Activated naive CD8-positive, alpha-beta T cell treated with anti-CD3 and anti-CD28 coated beads, Interleukin-2, amount 50 U/mL, for 24 hours (primary cell): ENCODE measurements around the gene CLRN3.
A peak's percentile ranks its signal among the peaks of the same experiment; 100 is the strongest.

ENCODE experiments used
- ATAC-seq: fragments of 150-1000 bp; cut with Tn5 transposase; one replicate; pipeline ENCODE4 v1.10.0; 2021
- DNase-seq: peaks from one replicate; pipeline ENCODE4 v3.0.0; 2021
- H3K27ac Mint-ChIP-seq: one replicate; pipeline ENCODE4 v1.8.0; 2021; ENCODE audit warnings: mild to moderate bottlenecking, mixed read lengths
- H3K27me3 Mint-ChIP-seq: one replicate; pipeline ENCODE4 v1.8.0; 2021; ENCODE audit warnings: mixed read lengths
- H3K36me3 Mint-ChIP-seq: one replicate; pipeline ENCODE4 v1.8.0; 2021; ENCODE audit warnings: low read depth, mixed read lengths
- H3K4me1 Mint-ChIP-seq: one replicate; pipeline ENCODE4 v1.8.0; 2021; ENCODE audit warnings: mixed read lengths
- H3K4me3 Mint-ChIP-seq: one replicate; pipeline ENCODE4 v1.8.0; 2021; ENCODE audit warnings: mild to moderate bottlenecking, moderate library complexity, mixed read lengths
- H3K9me3 Mint-ChIP-seq: one replicate; pipeline ENCODE4 v1.8.0; 2021; ENCODE audit warnings: mixed read lengths

Gene CLRN3

DNA sequence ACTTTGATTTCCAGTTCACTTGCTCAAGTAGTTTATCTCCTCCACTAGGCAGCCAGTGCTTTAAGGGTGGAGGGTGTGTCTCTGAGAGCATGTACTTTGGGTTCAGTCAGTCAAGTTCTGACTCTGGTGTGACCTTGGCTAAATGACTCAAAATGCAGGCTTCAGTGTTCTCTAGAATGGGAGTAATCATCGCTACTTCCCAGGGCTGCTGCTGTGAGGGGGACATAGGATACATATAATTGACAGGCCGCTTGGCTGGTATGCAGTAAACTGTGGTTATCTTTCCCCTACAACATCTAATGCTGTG, 17.7 kb upstream of the CLRN3 start:
- Mint-ChIP-seq H3K4me3 (no peak overlapping the region), H3K27ac (no peak overlapping the region), H3K9me3 (no peaks in the 10 kb centered on the region), H3K27me3 (peaks cover 29% of the 10 kb centered on the region), H3K4me1 (no peaks in the 10 kb centered on the region), H3K36me3 (no peaks in the 10 kb centered on the region)
- DNase-seq (no peak), ATAC-seq (no peak)

GRCh38 chr10:127909716-127910463, 17.1 kb upstream of the CLRN3 start:
- DNase-seq (no peak), ATAC-seq (no peak)
- no peaks in the 10 kb centered on the region for H3K9me3 Mint-ChIP-seq
- H3K27me3 Mint-ChIP-seq, result peaks cover 33% of the 10 kb centered on the region
- no peak overlapping the region for H3K4me3 Mint-ChIP-seq
- H3K27ac Mint-ChIP-seq, result no peak overlapping the region
- H3K4me1 Mint-ChIP-seq, result no peaks in the 10 kb centered on the region
- no peaks in the 10 kb centered on the region for H3K36me3 Mint-ChIP-seq

- H3K36me3 Mint-ChIP-seq, result no peaks in the 10 kb centered on the region
- no peak overlapping the region for H3K4me3 Mint-ChIP-seq
- H3K9me3 Mint-ChIP-seq, result no peaks in the 10 kb centered on the region
- no peaks in the 10 kb centered on the region for H3K4me1 Mint-ChIP-seq
- H3K27ac Mint-ChIP-seq, result no peak overlapping the region
- DNase-seq (no peak), ATAC-seq (no peak)
- H3K27me3 Mint-ChIP-seq, result peaks cover 33% of the 10 kb centered on the region
Measured at GRCh38 chr10:127908959-127909267, 16.2 kb upstream of the CLRN3 start.

DNA sequence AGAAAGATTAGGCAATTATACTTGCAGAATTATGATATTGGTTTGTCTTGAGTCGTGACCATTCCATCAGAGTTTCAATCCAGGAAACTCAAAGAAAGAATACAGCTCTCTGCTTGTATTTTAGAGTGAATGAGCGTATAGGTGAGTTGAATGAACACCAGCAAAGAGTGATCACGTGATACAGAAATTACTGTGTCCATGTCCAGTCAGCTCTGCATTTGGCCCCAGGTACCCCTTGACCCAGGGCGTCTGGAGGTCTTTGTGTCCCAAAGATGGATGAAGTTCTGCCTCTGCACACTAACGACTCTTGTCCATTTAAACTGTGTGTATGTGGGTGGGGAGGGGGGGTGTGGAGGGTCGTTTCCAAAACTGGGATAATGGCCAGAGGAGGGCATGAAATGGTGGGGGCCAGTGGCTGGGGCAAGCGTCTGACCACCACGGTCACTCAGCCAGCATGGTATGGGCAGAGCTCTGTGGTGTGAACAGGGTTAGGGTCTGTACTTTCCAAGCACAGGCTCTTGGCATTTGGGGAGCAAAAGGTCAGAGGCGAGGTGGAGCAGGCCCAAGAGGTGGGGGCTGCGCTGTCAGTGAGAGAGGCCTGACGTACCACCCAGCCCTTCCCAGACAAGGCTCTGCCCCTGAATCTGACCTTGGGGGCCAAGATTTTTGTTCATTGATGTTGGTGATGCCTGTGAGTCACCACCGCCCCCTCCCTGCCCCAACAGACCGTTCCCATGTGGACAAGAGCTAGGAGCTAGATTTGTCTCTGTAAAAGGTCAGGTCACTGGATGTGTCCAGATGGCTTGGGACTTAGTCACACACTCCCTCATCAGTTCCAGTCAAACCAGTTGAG, 15.6 kb upstream of the CLRN3 start:
- Mint-ChIP-seq H3K27ac (no peak overlapping the region), H3K9me3 (no peaks in the 10 kb centered on the region), H3K27me3 (peaks cover 33% of the 10 kb centered on the region), H3K36me3 (no peaks in the 10 kb centered on the region), H3K4me1 (no peaks in the 10 kb centered on the region), H3K4me3 (peak overlapping the region; percentile 47)
- no peak for DNase-seq
- no peak for ATAC-seq

DNA sequence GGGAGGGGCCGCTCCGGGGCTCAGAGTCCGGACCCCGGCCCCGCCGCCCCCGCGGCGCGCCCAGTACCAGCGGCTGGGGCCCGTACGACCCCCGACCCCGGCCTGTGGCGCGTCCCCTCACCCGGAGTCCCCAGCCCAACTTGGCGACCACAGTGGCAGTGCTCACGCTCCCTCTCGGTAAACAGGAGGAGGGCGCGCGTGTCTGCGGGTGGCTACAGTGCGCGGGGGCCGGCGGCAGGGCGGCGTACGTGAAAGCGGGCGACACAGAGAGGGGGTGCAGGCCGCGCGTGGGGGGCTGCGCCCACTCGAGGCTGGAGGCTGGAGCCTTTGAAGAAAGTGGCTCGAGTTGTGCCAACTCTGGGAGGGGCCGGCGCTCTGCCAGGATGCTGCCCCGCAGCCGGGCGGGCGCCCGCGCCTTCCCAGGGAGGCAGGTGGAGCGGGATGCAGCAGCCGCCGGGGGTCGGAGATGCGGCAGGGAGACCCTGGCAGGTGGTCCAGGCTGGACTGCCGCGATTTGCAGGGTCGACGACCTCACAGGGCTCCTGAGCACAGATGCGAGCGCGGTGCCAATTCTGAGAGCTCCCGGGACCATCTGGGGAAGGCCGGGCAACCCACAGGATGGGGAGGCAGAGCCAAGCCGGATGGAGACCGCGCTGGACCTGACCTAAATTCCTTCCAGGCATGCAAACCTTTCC, 14.8 kb upstream of the CLRN3 start:
- peaks cover 33% of the 10 kb centered on the region for H3K27me3 Mint-ChIP-seq
- H3K9me3 Mint-ChIP-seq, result no peaks in the 10 kb centered on the region
- no peak overlapping the region for H3K27ac Mint-ChIP-seq
- ATAC-seq (no peak), DNase-seq (peak; percentile 20)
- no peaks in the 10 kb centered on the region for H3K36me3 Mint-ChIP-seq
- peak overlapping the region; percentile 47 for H3K4me3 Mint-ChIP-seq
- H3K4me1 Mint-ChIP-seq, result no peaks in the 10 kb centered on the region

GRCh38 chr10:127906548-127907377, 14.0 kb upstream of the CLRN3 start, which contains the start of gene PTPRE:
Gene PTPRE, plus strand, starts transcription at chr10:127907103. Its CDS starts 133,779 bp downstream, at chr10:128040882.
- ATAC-seq, result peak; percentile 94
- Mint-ChIP-seq H3K4me3 (peak within 1 kb of the TSS; percentile 47), H3K27ac (no peak within 1 kb of the TSS), H3K36me3 (no peaks in the 10 kb centered on the region), H3K9me3 (no peaks in the 10 kb centered on the region), H3K4me1 (no peaks in the 10 kb centered on the region), H3K27me3 (peaks cover 34% of the 10 kb centered on the region)
- DNase-seq, result peak; percentile 80

DNA sequence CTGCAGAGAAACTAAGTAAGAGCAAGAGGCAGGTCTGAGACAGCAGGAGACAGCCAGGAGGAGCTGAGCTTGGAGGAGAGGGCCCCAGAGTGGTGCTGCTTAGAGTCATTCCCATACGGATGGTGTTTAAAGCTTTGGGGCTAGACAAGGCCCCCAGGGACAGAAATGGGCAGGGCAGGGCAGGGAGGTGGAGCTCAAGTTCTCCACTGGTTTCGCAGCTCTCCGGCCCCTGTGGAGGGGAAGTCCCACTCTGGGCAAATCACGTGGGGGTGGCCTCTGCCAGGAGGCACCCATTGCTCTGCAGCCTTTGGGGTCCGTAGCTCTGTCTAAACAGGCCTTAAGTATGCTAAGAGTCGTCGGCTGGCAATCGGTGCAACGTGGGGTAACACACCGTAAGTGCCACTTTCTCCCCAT, 13.1 kb upstream of the CLRN3 start:
- Mint-ChIP-seq H3K4me3 (no peak overlapping the region), H3K27ac (no peak overlapping the region), H3K36me3 (no peaks in the 10 kb centered on the region), H3K4me1 (no peaks in the 10 kb centered on the region), H3K9me3 (no peaks in the 10 kb centered on the region), H3K27me3 (peaks cover 34% of the 10 kb centered on the region)
- no peak for DNase-seq
- ATAC-seq, result no peak

GRCh38 chr10:127905001-127905847, 12.5 kb upstream of the CLRN3 start:
- ATAC-seq (no peak), DNase-seq (no peak)
- no peak overlapping the region for H3K27ac Mint-ChIP-seq
- H3K9me3 Mint-ChIP-seq, result no peaks in the 10 kb centered on the region
- H3K27me3 Mint-ChIP-seq, result peaks cover 34% of the 10 kb centered on the region
- H3K36me3 Mint-ChIP-seq, result no peaks in the 10 kb centered on the region
- no peaks in the 10 kb centered on the region for H3K4me1 Mint-ChIP-seq
- H3K4me3 Mint-ChIP-seq, result no peak overlapping the region

GRCh38 chr10:127904311-127905000, 11.7 kb upstream of the CLRN3 start:
- no peaks in the 10 kb centered on the region for H3K4me1 Mint-ChIP-seq
- DNase-seq (no peak), ATAC-seq (no peak)
- no peaks in the 10 kb centered on the region for H3K36me3 Mint-ChIP-seq
- no peak overlapping the region for H3K27ac Mint-ChIP-seq
- no peaks in the 10 kb centered on the region for H3K9me3 Mint-ChIP-seq
- no peak overlapping the region for H3K4me3 Mint-ChIP-seq
- peaks cover 34% of the 10 kb centered on the region for H3K27me3 Mint-ChIP-seq

DNA sequence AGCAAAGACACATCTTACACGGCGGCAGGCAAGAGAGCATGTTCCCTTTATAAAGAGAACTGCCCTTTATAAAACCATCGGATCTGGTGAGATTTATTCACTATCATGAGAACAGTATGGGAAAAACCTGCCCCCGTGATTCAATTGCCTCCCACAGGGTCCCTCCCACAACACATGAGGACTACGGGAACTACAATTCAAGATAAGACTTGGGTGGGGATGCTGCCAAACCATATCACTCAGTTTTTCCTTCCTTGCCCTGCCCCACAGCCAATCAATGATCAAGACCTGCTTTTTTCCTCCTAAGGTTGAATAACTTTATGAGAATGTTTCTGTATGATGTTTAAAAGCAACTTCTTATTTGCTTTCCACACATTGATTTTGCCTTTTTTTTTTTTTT, 11.0 kb upstream of the CLRN3 start:
- Mint-ChIP-seq H3K27me3 (peaks cover 30% of the 10 kb centered on the region), H3K27ac (no peak overlapping the region), H3K4me3 (no peak overlapping the region), H3K4me1 (no peaks in the 10 kb centered on the region), H3K9me3 (no peaks in the 10 kb centered on the region), H3K36me3 (no peaks in the 10 kb centered on the region)
- DNase-seq (no peak), ATAC-seq (no peak)

- H3K9me3 Mint-ChIP-seq, result peaks cover 3% of the 10 kb centered on the region
- H3K36me3 Mint-ChIP-seq, result no peaks in the 10 kb centered on the region
- no peak for ATAC-seq
- DNase-seq, result no peak
- no peak overlapping the region for H3K4me3 Mint-ChIP-seq
- H3K27me3 Mint-ChIP-seq, result peaks cover 11% of the 10 kb centered on the region
- H3K27ac Mint-ChIP-seq, result no peak overlapping the region
- H3K4me1 Mint-ChIP-seq, result no peaks in the 10 kb centered on the region
Measured at GRCh38 chr10:127899766-127900387, 7.1 kb upstream of the CLRN3 start.

DNA sequence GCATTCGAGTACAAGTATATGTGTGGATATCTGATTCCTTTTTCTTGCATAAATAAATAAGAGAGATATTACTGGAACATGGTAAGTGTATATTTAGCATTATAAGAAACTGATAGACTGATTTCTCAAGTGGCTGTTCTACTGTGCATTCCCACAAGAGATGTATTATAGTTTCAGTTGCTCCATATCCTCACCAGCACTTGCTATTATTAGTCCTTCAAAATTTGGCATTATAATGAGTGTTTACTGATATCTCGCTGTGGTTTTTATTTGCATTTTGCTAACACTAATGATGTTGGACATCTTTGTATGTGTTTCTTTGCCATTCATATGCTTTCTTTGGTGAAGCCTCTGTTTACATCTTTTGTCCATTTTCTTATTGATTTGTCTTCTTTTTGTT, 4.4 kb upstream of the CLRN3 start:
- DNase-seq (no peak), ATAC-seq (no peak)
- Mint-ChIP-seq H3K27ac (no peak overlapping the region), H3K9me3 (peaks cover 3% of the 10 kb centered on the region), H3K27me3 (peaks cover 12% of the 10 kb centered on the region), H3K36me3 (no peaks in the 10 kb centered on the region), H3K4me1 (no peaks in the 10 kb centered on the region), H3K4me3 (no peak overlapping the region)

- H3K27ac Mint-ChIP-seq, result no peak overlapping the region
- H3K4me1 Mint-ChIP-seq, result no peaks in the 10 kb centered on the region
- peaks cover 3% of the 10 kb centered on the region for H3K9me3 Mint-ChIP-seq
- DNase-seq, result no peak
- peaks cover 11% of the 10 kb centered on the region for H3K27me3 Mint-ChIP-seq
- no peak overlapping the region for H3K4me3 Mint-ChIP-seq
- H3K36me3 Mint-ChIP-seq, result no peaks in the 10 kb centered on the region
- no peak for ATAC-seq
Measured at GRCh38 chr10:127896590-127896989, 3.8 kb upstream of the CLRN3 start.
